ENCODE data around the gene CDKAL1.

Gene CDKAL1

GRCh38 chr6:20960067-20960466, 425.8 kb downstream of the CDKAL1 start:
- no peak for DNase-seq (ENCODE audit: low spot score)

GRCh38 chr6:20965276-20965675, 431.0 kb downstream of the CDKAL1 start:
- DNase-seq (ENCODE audit: low spot score), result no peak

- DNase-seq (ENCODE audit: low spot score), result no peak
Measured at GRCh38 chr6:20965915-20966314, 431.7 kb downstream of the CDKAL1 start.

- DNase-seq (ENCODE audit: low spot score), result no peak
Measured at GRCh38 chr6:20969551-20969950, 435.3 kb downstream of the CDKAL1 start.

GRCh38 chr6:20976391-20976918, 442.2 kb downstream of the CDKAL1 start:
- no peak for DNase-seq (ENCODE audit: low spot score)

- no peak for DNase-seq (ENCODE audit: low spot score)
Measured at GRCh38 chr6:20978151-20978614, 443.9 kb downstream of the CDKAL1 start.

- no peak for DNase-seq (ENCODE audit: low spot score)
Measured at GRCh38 chr6:20979076-20979475, 444.8 kb downstream of the CDKAL1 start.

- no peak for DNase-seq (ENCODE audit: low spot score)
Measured at GRCh38 chr6:20983961-20984360, 449.7 kb downstream of the CDKAL1 start.

GRCh38 chr6:20985821-20986220, 451.6 kb downstream of the CDKAL1 start:
- no peak for DNase-seq (ENCODE audit: low spot score)

GRCh38 chr6:20991910-20992309, 457.7 kb downstream of the CDKAL1 start:
- no peak for DNase-seq (ENCODE audit: low spot score)

- DNase-seq (ENCODE audit: low spot score), result no peak
Measured at GRCh38 chr6:20996099-20996498, 461.8 kb downstream of the CDKAL1 start.

- DNase-seq (ENCODE audit: low spot score), result no peak
Measured at GRCh38 chr6:20997143-20997769, 463.0 kb downstream of the CDKAL1 start.

GRCh38 chr6:20997770-20998147, 463.5 kb downstream of the CDKAL1 start:
- no peak for DNase-seq (ENCODE audit: low spot score)

GRCh38 chr6:20998748-20999448, 464.6 kb downstream of the CDKAL1 start:
- DNase-seq (ENCODE audit: low spot score), result no peak

GRCh38 chr6:21000331-21000801, 466.1 kb downstream of the CDKAL1 start:
- no peak for DNase-seq (ENCODE audit: low spot score)

GRCh38 chr6:21001736-21002135, 467.5 kb downstream of the CDKAL1 start:
- DNase-seq (ENCODE audit: low spot score), result no peak

- DNase-seq (ENCODE audit: low spot score), result no peak
Measured at GRCh38 chr6:21003780-21004541, 469.7 kb downstream of the CDKAL1 start.

- peak; percentile 25 for DNase-seq (ENCODE audit: low spot score)
Measured at GRCh38 chr6:21005816-21006570, 471.7 kb downstream of the CDKAL1 start.

GRCh38 chr6:21019614-21020013, 485.4 kb downstream of the CDKAL1 start:
- no peak for DNase-seq (ENCODE audit: low spot score)

GRCh38 chr6:21022343-21023107, 488.3 kb downstream of the CDKAL1 start:
- DNase-seq (ENCODE audit: low spot score), result peak; percentile 82

- DNase-seq (ENCODE audit: low spot score), result no peak
Measured at GRCh38 chr6:21023210-21023609, 489.0 kb downstream of the CDKAL1 start.
